Ascending aorta (tissue), 2 donors: ENCODE measurements around the gene OTOP2. TPM values are rescaled to one million over a fixed set of nuclear protein-coding genes. Genes with fewer than 3 reads are reported as not detected.

Experiments used
- DNase-seq, 2 donors: peaks; one replicate each; pipeline ENCODE4 v3.0.0-alpha.2; 2019; ENCODE audit warnings: low spot score in 2 of 2
- H3K27ac ChIP-seq, 2 donors: fragments of 200-600 bp; sonication (generic); one replicate each; pipeline ENCODE4 v1.5.1; 2016 to 2017; ENCODE audit warnings: mild to moderate bottlenecking in 1 of 2
- H3K27me3 ChIP-seq: fragments of 200-600 bp; sonication (generic); one replicate; pipeline ENCODE4 v1.5.1; 2017
- H3K36me3 ChIP-seq, 2 donors: fragments of 200-600 bp; sonication (generic); one replicate each; pipeline ENCODE4 v1.5.1; 2016
- H3K4me1 ChIP-seq, 2 donors: fragments of 200-600 bp; sonication (generic); one replicate each; pipeline ENCODE4 v1.5.1; 2016 to 2017; ENCODE audit warnings: mild to moderate bottlenecking in 1 of 2
- H3K4me3 ChIP-seq, 2 donors: fragments of 200-600 bp; sonication (generic); one replicate each; pipeline ENCODE4 v1.5.1; 2016 to 2017; ENCODE audit warnings: mild to moderate bottlenecking in 1 of 2
- H3K9me3 ChIP-seq, 2 donors: fragments of 200-600 bp; sonication (generic); one replicate each; pipeline ENCODE4 v1.5.1; 2016
- CTCF ChIP-seq, 3 experiments: fragments of 200-600 bp in 2 of 3; fragments of 450-650 bp in 1 of 3; sonication (generic) in 2 of 3; IDR thresholded peaks; one replicate each; pipeline ENCODE4 v1.5.1; 2016 to 2019; ENCODE audit warnings: antibody characterized with exemption in 3 of 3, mild to moderate bottlenecking in 1 of 3, moderate library complexity in 1 of 3
- intact Hi-C: fragments of 100-400 bp; cut with DNase I; formaldehyde crosslinking; loops from one replicate; pipeline ENCODE4 v1.15.1; 2023
- total RNA-seq: library from RNA; depleted of rRNA; stranded (reverse); fragments of >200 nt; gene quantifications from one replicate; pipeline ENCODE4 v1.1.0, GENCODE V29; 2016

Gene OTOP2
- total RNA-seq, 1 donor from 2014 or later, result not detected

- intact Hi-C loops, result no loop called here
- DNase-seq, result no peak
- no peaks in the 10 kb centered on the region for H3K9me3 ChIP-seq
- TF ChIP-seq CTCF (IDR thresholded peaks at IDR 0.05), result no peak
- H3K27ac ChIP-seq, result no peak overlapping the region
- H3K36me3 ChIP-seq, result no peaks in the 10 kb centered on the region
- no peak overlapping the region for H3K4me3 ChIP-seq
- no peaks in the 10 kb centered on the region for H3K27me3 ChIP-seq
- H3K4me1 ChIP-seq, result no peaks in the 10 kb centered on the region
Measured at GRCh38 chr17:74883241-74883745, 40.8 kb upstream of the OTOP2 start.

- intact Hi-C loops, result no loop called here
- no peak for TF ChIP-seq CTCF (IDR thresholded peaks at IDR 0.05)
- Histone ChIP-seq H3K4me1 (peaks cover 0 to 5% of the 10 kb centered on the region in 2 donors), H3K36me3 (no peaks in the 10 kb centered on the region), H3K4me3 (no peak overlapping the region), H3K27ac (no peak overlapping the region), H3K27me3 (peaks cover 6% of the 10 kb centered on the region), H3K9me3 (no peaks in the 10 kb centered on the region)
- DNase-seq, result no peak
Measured at GRCh38 chr17:74888469-74888868, 35.6 kb upstream of the OTOP2 start.

- TF ChIP-seq CTCF (IDR thresholded peaks at IDR 0.05), result no peak
- H3K4me3 ChIP-seq, result no peak overlapping the region
- H3K27me3 ChIP-seq, result peaks cover 12% of the 10 kb centered on the region
- intact Hi-C loops, result no loop called here
- no peaks in the 10 kb centered on the region for H3K36me3 ChIP-seq
- no peak overlapping the region for H3K27ac ChIP-seq
- H3K4me1 ChIP-seq, result peaks cover 0 to 7% of the 10 kb centered on the region in 2 donors
- no peak for DNase-seq
- H3K9me3 ChIP-seq, result no peaks in the 10 kb centered on the region
Measured at GRCh38 chr17:74890554-74890953, 33.5 kb upstream of the OTOP2 start.

GRCh38 chr17:74892013-74892841 is 31.8 kb upstream of the OTOP2 start:
- TF ChIP-seq CTCF (IDR thresholded peaks at IDR 0.05), result no peak
- Histone ChIP-seq H3K27ac (no peak overlapping the region), H3K9me3 (no peaks in the 10 kb centered on the region), H3K4me1 (peaks cover 0 to 7% of the 10 kb centered on the region in 2 donors), H3K27me3 (peaks cover 12% of the 10 kb centered on the region), H3K36me3 (no peaks in the 10 kb centered on the region), H3K4me3 (no peak overlapping the region)
- intact Hi-C loops, result no loop called here
- DNase-seq, result no peak

GRCh38 chr17:74892974-74893911 is 30.8 kb upstream of the OTOP2 start, which contains the start of gene FADS6:
Gene FADS6 (minus strand): TSS chr17:74893633. CDS start chr17:74893595, 38 bp downstream.
- intact Hi-C loops, result no loop called here
- peak within 1 kb of the TSS; percentile 48 to 54 for H3K4me3 ChIP-seq
- H3K9me3 ChIP-seq, result no peaks in the 10 kb centered on the region
- peaks cover 12% of the 10 kb centered on the region for H3K27me3 ChIP-seq
- DNase-seq, result no peak
- no peak within 1 kb of the TSS for H3K27ac ChIP-seq
- H3K4me1 ChIP-seq, result peaks cover 0 to 7% of the 10 kb centered on the region in 2 donors
- TF ChIP-seq CTCF (IDR thresholded peaks at IDR 0.05), result no peak
- H3K36me3 ChIP-seq, result no peaks in the 10 kb centered on the region
